SU-DHL-6 (cell line): ENCODE results near the gene CD96.

Experiments used
- H2AFZ ChIP-seq: fragments of 200-600 bp; sonication (generic); 2 replicates; pipeline ENCODE4 v1.6.1; 2014; ENCODE audit warnings: low read depth, mild to moderate bottlenecking, moderate library complexity, mixed read lengths, antibody characterized with exemption, low read length; ENCODE audit not compliant: severe bottlenecking
- H3F3A ChIP-seq: fragments of 200-600 bp; shearing (Covaris generic); 2 replicates; pipeline ENCODE4 v1.6.0; 2016; ENCODE audit warnings: antibody characterized with exemption, mild to moderate bottlenecking; ENCODE audit not compliant: insufficient read depth
- H3K27ac ChIP-seq: fragments of 200-600 bp; sonication (generic); 2 replicates; pipeline ENCODE4 v1.5.1; 2016; ENCODE audit warnings: low read depth, mild to moderate bottlenecking, low read length, moderate library complexity, mixed read lengths
- H3K27me3 ChIP-seq: fragments of 200-600 bp; sonication (generic), shearing (Covaris generic); 2 replicates; pipeline ENCODE4 v1.6.0; 2014; ENCODE audit warnings: mild to moderate bottlenecking, low read length
- H3K36me3 ChIP-seq: fragments of 200-600 bp; sonication (generic); 2 replicates; pipeline ENCODE4 v1.6.1; 2014; ENCODE audit warnings: mild to moderate bottlenecking, low read length, mixed read lengths
- H3K4me2 ChIP-seq: fragments of 300-600, 200-600 bp; shearing (Covaris generic), sonication (generic); 2 replicates; pipeline ENCODE4 v1.6.0; 2014; ENCODE audit warnings: low read length, low read depth, mild to moderate bottlenecking; ENCODE audit not compliant: poor library complexity, severe bottlenecking
- H3K4me3 ChIP-seq: fragments of 200-600 bp; sonication (generic); 2 replicates; pipeline ENCODE4 v1.5.1; 2014; ENCODE audit warnings: antibody characterized with exemption, low read length, mild to moderate bottlenecking, mixed read lengths; ENCODE audit not compliant: insufficient read depth, poor library complexity, severe bottlenecking
- H3K79me2 ChIP-seq: fragments of 200-600 bp; sonication (generic); 2 replicates; pipeline ENCODE4 v1.6.1; 2014; ENCODE audit warnings: mild to moderate bottlenecking, low read length, moderate library complexity; ENCODE audit not compliant: insufficient read depth
- H3K9ac ChIP-seq: fragments of 200-600 bp; sonication (generic); 2 replicates; pipeline ENCODE4 v1.7.0; 2014; ENCODE audit warnings: mild to moderate bottlenecking, low read length
- H3K9me2 ChIP-seq: fragments of 200-600 bp; sonication (generic); replicated peaks from 2 replicates; pipeline ENCODE4 v1.6.1; 2014; ENCODE audit warnings: low read length; ENCODE audit not compliant: insufficient read depth
- H3K9me3 ChIP-seq: fragments of 200-600 bp; sonication (generic); 2 replicates; pipeline ENCODE4 v1.6.1; 2014; ENCODE audit warnings: low read length, mixed read lengths; ENCODE audit not compliant: insufficient read depth
- H4K20me1 ChIP-seq: fragments of 200-600 bp; sonication (generic); 2 replicates; pipeline ENCODE4 v1.6.1; 2014; ENCODE audit warnings: low read depth, mild to moderate bottlenecking, antibody characterized with exemption, low read length, moderate library complexity, mixed read lengths
- CTCF ChIP-seq: fragments of 200-600 bp; sonication (generic); IDR thresholded peaks from one replicate; pipeline ENCODE4 v1.5.1; 2017; ENCODE audit warnings: antibody characterized with exemption, mild to moderate bottlenecking, low read length, moderate library complexity; ENCODE audit not compliant: insufficient read depth, poor library complexity, severe bottlenecking
- EZH2phosphoT487 ChIP-seq: fragments of 200-600 bp; sonication (generic), shearing (Covaris generic); conservative IDR thresholded peaks from 2 replicates; pipeline ENCODE4 v1.6.1; 2018; ENCODE audit warnings: mild to moderate bottlenecking, antibody characterized with exemption, low read length, moderate library complexity, mixed read lengths

CD96 gene

DNA sequence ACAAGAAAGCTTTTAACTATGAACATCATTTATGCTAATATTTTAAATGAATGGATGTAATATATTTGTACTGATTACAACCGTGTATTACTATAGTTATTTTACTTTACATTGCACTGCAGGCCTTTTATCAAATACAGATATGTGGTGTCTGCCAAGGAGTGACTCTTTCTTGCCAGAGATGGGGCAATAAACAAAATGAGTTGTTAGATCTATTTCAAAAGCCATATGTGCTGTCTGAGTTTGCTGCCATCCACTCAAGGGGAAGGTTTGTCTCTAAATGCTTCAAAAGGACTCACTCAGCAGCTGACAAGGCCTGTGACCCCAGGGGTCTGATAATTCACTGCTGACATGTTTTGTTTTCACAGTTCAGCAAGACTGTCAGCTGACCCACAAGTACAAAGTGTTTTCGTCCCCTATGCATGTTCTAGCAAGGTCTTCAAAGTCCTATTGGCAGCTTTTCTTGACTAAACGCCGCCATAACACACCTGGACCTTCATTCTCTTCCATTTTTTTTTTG lies 94.4 kb downstream of the CD96 start:
- no peaks in the 10 kb centered on the region for H3F3A ChIP-seq
- TF ChIP-seq CTCF (no peak), EZH2phosphoT487 (no peak)

GRCh38 chr3:111639316-111639715 lies 97.3 kb downstream of the CD96 start:
- H3K27ac ChIP-seq = no peak overlapping the region
- H3K27me3 ChIP-seq = no peaks in the 10 kb centered on the region
- H3K79me2 ChIP-seq = no peaks in the 10 kb centered on the region
- no peak overlapping the region for H2AFZ ChIP-seq
- H4K20me1 ChIP-seq = no peaks in the 10 kb centered on the region
- H3K4me2 ChIP-seq = no peak overlapping the region
- no peaks in the 10 kb centered on the region for H3K36me3 ChIP-seq
- H3K9ac ChIP-seq = no peak overlapping the region
- H3F3A ChIP-seq = no peaks in the 10 kb centered on the region
- H3K9me3 ChIP-seq = no peaks in the 10 kb centered on the region
- no peak overlapping the region for H3K4me3 ChIP-seq
- H3K9me2 ChIP-seq = no peaks in the 10 kb centered on the region
- TF ChIP-seq EZH2phosphoT487 (no peak), CTCF (no peak)

More for the DNA sequence above, 94.4 kb downstream of the CD96 start:
- Histone ChIP-seq H3K27me3 (no peaks in the 10 kb centered on the region), H2AFZ (no peak overlapping the region), H3K9ac (no peak overlapping the region), H3K36me3 (no peaks in the 10 kb centered on the region), H3K4me3 (no peak overlapping the region), H3K4me2 (no peak overlapping the region), H3K9me2 (no peaks in the 10 kb centered on the region), H3K27ac (no peak overlapping the region), H3K9me3 (no peaks in the 10 kb centered on the region), H3K79me2 (no peaks in the 10 kb centered on the region), H4K20me1 (no peaks in the 10 kb centered on the region)

- no peaks in the 10 kb centered on the region for H3K9me3 ChIP-seq
- H3K4me2 ChIP-seq = no peak overlapping the region
- no peak overlapping the region for H3K27ac ChIP-seq
- H3K27me3 ChIP-seq = no peaks in the 10 kb centered on the region
- no peak overlapping the region for H3K4me3 ChIP-seq
- TF ChIP-seq CTCF (no peak), EZH2phosphoT487 (no peak)
- H3F3A ChIP-seq = no peaks in the 10 kb centered on the region
- no peaks in the 10 kb centered on the region for H3K9me2 ChIP-seq
- H3K9ac ChIP-seq = no peak overlapping the region
- no peaks in the 10 kb centered on the region for H3K36me3 ChIP-seq
- no peak overlapping the region for H2AFZ ChIP-seq
- H4K20me1 ChIP-seq = no peaks in the 10 kb centered on the region
- no peaks in the 10 kb centered on the region for H3K79me2 ChIP-seq
These were observed 107.1 kb downstream of the CD96 start for GRCh38 chr3:111648991-111649579.
